ENCODE measurements around the gene PIR. TPM values are rescaled to one million over a fixed set of nuclear protein-coding genes. Genes with fewer than 3 reads are reported as not detected.

PIR gene
- total RNA-seq, 2 donors from 2014 or later = 13.5 to 47.4 TPM

DNA sequence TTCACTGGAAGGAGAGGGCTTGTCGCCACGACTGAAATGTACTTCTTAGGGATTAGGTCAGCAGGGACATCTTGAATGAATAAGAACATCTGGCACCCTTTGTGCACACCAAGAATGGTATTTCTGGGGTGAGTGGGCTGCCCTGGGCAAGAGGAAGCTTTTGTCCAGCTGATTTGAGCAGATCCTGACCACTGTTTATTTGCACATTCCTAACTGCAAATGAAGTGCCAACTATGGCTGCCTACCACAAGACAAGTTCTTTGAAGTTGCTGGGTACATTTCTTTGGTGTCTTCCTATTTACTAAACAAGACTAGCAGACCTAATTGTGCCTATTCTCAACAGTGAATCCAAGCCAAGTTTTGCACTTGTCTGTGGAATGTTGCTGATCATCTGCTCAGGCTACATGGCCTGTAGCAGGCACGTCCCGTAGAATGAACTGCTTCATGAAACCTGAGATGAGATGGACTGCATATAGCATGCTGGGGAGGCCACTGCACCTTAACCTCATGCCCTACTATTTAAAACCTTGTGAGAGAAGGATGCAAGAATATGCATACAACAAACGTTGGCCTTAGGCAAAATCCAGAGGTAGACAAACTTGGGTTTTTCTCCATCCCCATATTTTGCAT lies 45.0 kb downstream of the PIR start:
- Histone ChIP-seq H3K4me1 (ENCODE audit: control insufficient read depth in 1 of 2, low read depth in 2 of 2) (no peaks in the 10 kb centered on the region), H3K36me3 (no peaks in the 10 kb centered on the region), H3K27me3 (replicated peaks; ENCODE audit: insufficient read depth) (no peaks in the 10 kb centered on the region), H3K4me3 (no peak overlapping the region), H3K27ac (no peak overlapping the region), H3K9me3 (no peaks in the 10 kb centered on the region)
- TF ChIP-seq, protein P1, sequence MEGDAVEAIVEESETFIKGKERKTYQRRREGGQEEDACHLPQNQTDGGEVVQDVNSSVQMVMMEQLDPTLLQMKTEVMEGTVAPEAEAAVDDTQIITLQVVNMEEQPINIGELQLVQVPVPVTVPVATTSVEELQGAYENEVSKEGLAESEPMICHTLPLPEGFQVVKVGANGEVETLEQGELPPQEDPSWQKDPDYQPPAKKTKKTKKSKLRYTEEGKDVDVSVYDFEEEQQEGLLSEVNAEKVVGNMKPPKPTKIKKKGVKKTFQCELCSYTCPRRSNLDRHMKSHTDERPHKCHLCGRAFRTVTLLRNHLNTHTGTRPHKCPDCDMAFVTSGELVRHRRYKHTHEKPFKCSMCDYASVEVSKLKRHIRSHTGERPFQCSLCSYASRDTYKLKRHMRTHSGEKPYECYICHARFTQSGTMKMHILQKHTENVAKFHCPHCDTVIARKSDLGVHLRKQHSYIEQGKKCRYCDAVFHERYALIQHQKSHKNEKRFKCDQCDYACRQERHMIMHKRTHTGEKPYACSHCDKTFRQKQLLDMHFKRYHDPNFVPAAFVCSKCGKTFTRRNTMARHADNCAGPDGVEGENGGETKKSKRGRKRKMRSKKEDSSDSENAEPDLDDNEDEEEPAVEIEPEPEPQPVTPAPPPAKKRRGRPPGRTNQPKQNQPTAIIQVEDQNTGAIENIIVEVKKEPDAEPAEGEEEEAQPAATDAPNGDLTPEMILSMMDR (IDR thresholded peaks at IDR 0.05) = no peak
- ATAC-seq (ENCODE audit: insufficient number of reproducible peaks, low FRiP score, low read depth) = no peak
- DNase-seq (ENCODE audit: low spot score) = no peak

DNA sequence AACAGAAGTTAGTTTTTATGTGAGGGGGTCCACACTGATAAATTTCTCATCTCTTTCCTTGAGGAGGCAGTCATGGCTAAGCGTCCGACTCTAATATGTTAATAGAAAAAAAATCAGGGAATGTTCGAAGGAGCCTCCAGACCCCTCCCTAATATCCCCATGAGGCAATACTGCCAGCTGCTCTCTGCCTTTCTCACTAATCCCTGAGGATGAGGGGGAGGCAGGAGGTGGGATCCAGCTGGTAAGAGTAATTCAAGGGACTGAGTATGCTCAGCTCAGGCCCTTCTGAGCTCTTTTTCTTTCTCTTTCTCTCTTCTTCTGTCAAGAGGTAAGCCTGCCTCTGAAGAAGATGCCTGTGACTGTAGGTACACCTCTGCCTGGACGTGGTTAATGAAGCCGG lies 51.7 kb downstream of the PIR start:
- H3K36me3 ChIP-seq = no peaks in the 10 kb centered on the region
- ATAC-seq (ENCODE audit: insufficient number of reproducible peaks, low FRiP score, low read depth) (no peak), DNase-seq (ENCODE audit: low spot score) (no peak)
- no peaks in the 10 kb centered on the region for H3K9me3 ChIP-seq
- H3K4me3 ChIP-seq = no peak overlapping the region
- no peaks in the 10 kb centered on the region for H3K4me1 ChIP-seq (ENCODE audit: control insufficient read depth in 1 of 2, low read depth in 2 of 2)
- H3K27me3 ChIP-seq (replicated peaks; ENCODE audit: insufficient read depth) = no peaks in the 10 kb centered on the region
- TF ChIP-seq, protein P1 (IDR thresholded peaks at IDR 0.05) = no peak
- H3K27ac ChIP-seq = no peak overlapping the region

DNA sequence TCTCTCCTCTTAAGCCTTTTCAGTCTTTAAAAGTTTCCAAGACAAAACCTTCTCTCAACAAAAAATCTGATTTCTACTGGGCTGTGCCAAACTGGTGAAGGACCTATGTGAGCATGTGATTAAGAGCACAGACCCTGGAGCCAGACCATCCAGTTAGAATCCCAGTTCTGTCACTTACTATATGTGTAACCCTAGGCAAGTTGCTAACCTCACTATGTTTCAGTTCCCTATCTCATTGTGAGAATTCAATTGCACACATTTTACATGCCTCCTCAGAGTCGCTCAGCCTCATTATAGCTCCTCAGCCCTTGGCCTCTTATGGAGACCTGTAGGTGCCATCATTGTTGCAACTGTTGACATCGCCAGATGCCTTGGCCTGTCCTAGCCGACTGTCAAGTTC lies 54.8 kb downstream of the PIR start:
- no peak for DNase-seq (ENCODE audit: low spot score)
- no peaks in the 10 kb centered on the region for H3K9me3 ChIP-seq

DNA sequence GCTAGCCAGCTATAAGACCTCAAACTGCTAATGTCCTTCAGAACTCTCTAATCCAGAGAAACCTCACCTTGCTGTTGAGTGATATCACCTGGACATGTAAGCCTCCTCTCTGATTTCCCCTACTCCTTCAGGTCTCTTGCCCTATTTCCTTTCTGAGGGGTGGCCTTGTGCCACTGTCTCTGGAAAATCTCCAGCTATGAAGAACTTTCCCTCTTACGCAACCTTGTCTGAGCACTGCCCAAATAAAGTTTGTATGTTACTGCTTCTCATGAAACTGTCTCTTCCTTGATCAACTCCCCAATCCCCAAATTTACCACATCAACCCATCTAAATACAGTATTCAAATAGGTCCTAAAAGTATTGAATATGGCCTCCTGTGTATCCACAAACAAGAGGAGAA lies 55.4 kb downstream of the PIR start:
- TF ChIP-seq, protein P1 (IDR thresholded peaks at IDR 0.05) = no peak
- H3K9me3 ChIP-seq = no peaks in the 10 kb centered on the region
- H3K36me3 ChIP-seq = no peaks in the 10 kb centered on the region
- no peak for DNase-seq (ENCODE audit: low spot score)
- ATAC-seq (ENCODE audit: insufficient number of reproducible peaks, low FRiP score, low read depth) = no peak
- no peak overlapping the region for H3K27ac ChIP-seq
- H3K4me3 ChIP-seq = no peak overlapping the region
- no peaks in the 10 kb centered on the region for H3K27me3 ChIP-seq (replicated peaks; ENCODE audit: insufficient read depth)
- no peaks in the 10 kb centered on the region for H3K4me1 ChIP-seq (ENCODE audit: control insufficient read depth in 1 of 2, low read depth in 2 of 2)

More for the DNA sequence above, 54.8 kb downstream of the PIR start:
- no peak overlapping the region for H3K27ac ChIP-seq
- TF ChIP-seq, protein P1 (IDR thresholded peaks at IDR 0.05) = no peak
- H3K4me3 ChIP-seq = no peak overlapping the region
- no peaks in the 10 kb centered on the region for H3K36me3 ChIP-seq
- no peak for ATAC-seq (ENCODE audit: insufficient number of reproducible peaks, low FRiP score, low read depth)
- no peaks in the 10 kb centered on the region for H3K27me3 ChIP-seq (replicated peaks; ENCODE audit: insufficient read depth)
- H3K4me1 ChIP-seq (ENCODE audit: control insufficient read depth in 1 of 2, low read depth in 2 of 2) = no peaks in the 10 kb centered on the region

DNA sequence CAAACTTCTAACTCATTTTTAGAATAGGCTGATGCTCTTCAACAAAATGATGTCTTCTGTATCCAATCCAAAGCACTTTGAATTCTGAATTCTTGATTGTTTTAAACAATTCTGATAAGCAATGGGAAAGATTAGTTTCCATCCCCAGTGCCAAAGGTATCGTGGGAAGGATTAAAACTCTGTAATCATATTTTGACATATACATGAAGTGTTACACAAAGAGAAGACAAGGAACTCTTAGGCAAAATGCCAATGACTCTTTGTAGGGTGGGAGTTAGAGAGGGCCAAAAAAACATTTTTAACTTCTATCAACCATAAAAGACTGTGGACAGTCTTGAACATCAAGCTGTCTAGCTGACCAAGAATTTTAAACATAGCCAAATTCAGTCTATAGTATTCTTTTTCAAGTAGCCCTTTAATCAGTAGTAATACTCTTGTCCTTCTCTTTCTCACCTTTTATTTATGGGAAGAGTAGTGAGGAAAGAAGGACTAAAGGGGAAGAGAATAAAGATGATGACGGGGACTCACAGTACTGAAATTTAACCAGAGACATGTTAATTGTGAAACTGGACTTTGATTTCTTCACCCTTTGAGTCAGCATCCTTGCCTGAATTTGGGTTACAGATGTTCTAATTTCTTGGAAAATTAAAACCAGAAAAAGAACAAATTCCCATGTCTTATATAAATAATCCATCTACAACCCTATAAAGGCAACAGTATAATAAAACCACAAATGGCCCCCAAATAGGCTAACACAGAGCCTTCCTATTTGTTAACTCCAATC lies 57.1 kb downstream of the PIR start:
- ATAC-seq (ENCODE audit: insufficient number of reproducible peaks, low FRiP score, low read depth) (no peak), DNase-seq (ENCODE audit: low spot score) (no peak)
- Histone ChIP-seq H3K9me3 (no peaks in the 10 kb centered on the region), H3K36me3 (no peaks in the 10 kb centered on the region), H3K4me1 (ENCODE audit: control insufficient read depth in 1 of 2, low read depth in 2 of 2) (no peaks in the 10 kb centered on the region), H3K4me3 (no peak overlapping the region), H3K27ac (no peak overlapping the region), H3K27me3 (replicated peaks; ENCODE audit: insufficient read depth) (no peaks in the 10 kb centered on the region)
- TF ChIP-seq, protein P1 (IDR thresholded peaks at IDR 0.05) = no peak
